NCI-H2081 treated with DMSO at 0.1 percent for 48 hours (cell line): ENCODE measurements around the gene RIC8A.

Experiments
- DNase-seq: peaks from one replicate; lab custom pipeline; 2025; lab: John Stamatoyannopoulos, UW

Gene RIC8A

DNA sequence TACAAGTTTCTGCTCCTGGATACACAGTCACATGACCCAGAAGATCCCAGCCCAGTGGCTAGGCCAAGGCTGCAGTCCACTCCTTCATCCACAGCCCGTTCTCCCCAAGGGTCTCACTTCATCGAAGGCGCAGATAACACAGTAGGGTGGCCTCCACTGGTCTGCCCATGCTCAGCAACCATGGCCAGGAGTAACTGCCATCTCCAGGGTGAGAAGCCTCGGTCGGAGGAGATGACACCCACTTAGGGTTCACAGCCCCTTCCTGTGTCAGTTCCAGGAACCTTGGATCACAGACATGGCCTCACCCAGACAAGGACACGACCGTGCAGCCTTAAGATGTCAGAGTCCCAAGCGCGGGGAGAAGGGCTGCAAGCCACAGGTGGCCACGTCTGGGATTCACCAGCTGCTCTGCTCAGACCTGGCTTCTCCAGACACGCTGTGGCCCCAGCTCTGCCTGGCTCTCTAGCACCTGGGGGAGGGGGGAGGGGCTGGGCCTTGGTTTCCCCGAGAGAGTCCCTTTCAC is 2.9 kb upstream of the RIC8A start:
- no peak for DNase-seq

DNA sequence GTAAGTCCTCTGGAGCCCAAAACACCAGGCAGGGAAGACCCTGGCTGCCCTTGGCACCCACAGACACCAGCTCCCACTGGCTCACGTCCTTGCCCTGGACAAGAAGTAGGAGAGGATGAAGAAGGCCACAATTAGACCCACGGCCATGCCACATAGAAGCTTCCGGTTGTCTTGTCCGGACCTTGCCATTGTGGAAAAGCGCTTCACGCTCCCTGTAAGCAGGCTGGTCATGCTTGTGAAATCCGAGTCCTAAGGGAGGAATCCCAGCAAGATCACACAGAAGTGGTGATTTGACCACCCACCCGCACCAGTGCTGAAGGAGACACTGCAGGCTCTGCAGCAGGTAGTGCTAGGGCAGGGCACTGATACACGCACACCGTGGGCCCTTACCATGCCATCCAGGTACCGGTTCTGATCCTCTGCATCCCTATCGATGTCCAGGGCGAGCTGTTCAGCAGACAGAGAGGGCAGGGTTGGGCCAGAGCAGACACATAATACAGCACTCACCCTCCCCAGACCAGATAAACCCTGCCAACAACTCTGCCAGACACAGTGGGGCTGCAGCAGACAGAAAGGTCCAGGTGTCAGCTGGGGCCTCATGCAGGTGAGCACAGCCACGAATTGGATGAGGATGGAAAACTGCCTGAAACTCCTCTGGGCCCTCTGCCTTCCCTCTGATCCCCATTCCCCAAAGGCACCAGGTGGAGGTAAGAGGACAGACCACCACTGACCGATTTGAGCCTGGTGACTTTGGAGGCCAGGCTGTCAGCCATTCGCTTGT is 2.1 kb upstream of the RIC8A start:
- DNase-seq = no peak

DNA sequence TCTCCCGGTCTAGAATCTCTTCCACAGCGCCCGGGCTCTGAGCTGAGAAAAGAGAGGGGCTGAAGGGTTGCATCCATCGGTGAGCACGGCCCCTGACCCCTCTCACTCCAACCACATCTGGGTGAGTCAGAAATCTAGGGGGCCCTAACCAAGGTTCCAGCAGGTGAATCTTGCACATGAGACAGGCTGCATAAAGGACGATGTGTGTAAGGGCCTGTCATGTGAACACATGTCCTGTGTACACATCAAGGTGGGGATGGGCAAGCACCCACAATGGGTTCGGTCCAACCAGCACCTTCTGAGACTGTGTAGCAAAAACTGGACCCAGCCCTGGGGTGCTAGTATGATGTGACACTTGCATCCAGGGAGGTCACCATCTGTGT is 1.5 kb upstream of the RIC8A start:
- no peak for DNase-seq

DNA sequence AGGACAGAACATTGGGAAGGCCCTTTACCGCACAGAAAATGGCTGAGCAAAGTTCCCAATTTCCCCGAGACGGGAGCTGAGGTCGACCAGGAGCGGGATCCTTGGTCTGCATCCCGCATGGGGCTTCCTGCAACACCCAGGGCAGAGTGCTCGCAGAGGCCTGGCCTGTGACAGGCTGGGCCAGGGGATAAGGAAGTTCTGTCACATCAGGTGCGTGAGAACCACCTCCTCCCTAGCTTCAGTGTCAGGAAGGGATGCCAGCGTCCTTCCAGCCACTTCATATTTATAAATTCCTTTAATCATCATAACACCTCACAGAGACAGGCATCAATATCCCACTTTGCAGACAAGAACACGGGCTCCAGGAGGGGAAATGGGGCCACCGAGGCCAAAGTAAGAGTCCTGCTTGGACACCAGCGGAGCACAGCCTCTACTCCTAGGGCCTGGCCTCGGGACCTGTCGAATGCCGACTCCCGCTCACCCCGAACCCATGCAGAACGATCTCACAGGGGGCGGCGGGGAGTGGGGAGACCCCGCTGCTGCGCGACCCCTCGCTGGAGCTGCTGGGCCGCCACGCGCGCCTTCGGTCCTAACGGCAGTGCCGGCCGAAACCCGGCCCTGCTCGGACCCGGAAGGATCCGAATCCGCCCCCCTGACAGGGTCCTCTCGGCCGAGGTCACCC is 841 bp upstream of the RIC8A start:
- no peak for DNase-seq

DNA sequence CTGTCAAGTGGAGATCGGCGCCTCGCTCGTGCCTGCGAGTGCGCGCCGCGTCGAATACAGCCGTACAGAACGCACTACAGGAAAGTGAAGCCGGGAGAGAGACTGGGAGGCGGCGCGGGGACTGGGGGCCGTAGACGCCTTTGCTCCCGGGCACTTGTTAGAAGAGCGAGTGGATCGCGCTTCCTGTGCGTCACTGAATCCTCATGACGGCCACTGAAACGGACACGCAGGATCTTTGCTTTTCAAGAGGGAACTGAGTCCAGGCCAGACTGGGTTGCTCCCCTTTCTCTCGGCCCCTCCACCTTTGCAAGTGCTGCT is 314 bp downstream of the RIC8A start:
- DNase-seq = no peak

DNA sequence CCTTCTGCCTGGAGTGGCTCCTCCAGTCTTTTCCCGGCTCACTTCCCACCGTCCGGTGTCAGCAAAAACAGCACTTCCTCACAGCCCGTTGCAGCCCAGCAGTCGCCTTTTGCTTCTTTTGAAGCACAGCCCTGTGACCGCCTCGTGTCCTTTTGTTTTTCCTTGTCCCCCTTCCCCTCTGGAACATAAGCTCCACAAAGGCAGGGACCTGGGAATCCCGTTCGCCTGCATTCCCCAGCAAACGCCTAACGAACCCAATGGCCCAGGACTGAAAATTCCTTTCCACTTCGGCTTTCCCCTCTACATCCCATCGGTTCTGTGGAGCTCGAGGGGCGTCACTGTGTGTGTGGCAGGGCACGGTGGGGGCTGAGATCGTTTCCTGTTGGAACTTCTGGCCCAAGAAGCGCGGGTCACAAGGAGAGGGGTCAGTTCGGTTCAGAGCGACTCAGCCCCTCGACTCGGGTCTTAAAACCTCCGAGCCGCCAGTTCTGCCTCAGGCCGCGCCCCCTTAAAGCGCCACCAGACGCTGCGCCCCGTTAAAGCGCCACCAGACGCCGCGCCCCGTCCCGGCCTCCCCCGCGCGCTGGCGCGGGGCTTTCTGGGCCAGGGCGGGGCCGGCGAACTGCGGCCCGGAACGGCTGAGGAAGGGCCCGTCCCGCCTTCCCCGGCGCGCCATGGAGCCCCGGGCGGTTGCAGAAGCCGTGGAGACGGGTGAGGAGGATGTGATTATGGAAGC is 841 bp downstream of the RIC8A start:
- DNase-seq = no peak

DNA sequence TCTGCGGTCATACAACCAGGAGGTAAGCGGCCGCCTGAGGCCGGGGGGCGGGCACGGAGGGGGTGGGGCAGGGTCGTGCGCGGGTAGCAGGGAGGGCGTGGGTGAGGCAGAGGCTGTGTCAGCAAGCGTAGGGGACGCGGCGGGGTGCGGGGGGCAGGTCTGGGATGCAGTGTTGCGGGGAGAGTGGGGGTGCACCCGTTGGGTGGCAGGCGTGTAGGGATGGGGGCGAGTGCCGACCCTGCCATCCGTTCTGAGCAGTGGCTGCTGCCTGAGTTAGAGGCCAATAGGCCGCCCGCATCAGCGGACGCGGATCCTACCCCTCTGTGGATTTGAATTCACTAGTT is 1.4 kb downstream of the RIC8A start:
- DNase-seq = no peak

DNA sequence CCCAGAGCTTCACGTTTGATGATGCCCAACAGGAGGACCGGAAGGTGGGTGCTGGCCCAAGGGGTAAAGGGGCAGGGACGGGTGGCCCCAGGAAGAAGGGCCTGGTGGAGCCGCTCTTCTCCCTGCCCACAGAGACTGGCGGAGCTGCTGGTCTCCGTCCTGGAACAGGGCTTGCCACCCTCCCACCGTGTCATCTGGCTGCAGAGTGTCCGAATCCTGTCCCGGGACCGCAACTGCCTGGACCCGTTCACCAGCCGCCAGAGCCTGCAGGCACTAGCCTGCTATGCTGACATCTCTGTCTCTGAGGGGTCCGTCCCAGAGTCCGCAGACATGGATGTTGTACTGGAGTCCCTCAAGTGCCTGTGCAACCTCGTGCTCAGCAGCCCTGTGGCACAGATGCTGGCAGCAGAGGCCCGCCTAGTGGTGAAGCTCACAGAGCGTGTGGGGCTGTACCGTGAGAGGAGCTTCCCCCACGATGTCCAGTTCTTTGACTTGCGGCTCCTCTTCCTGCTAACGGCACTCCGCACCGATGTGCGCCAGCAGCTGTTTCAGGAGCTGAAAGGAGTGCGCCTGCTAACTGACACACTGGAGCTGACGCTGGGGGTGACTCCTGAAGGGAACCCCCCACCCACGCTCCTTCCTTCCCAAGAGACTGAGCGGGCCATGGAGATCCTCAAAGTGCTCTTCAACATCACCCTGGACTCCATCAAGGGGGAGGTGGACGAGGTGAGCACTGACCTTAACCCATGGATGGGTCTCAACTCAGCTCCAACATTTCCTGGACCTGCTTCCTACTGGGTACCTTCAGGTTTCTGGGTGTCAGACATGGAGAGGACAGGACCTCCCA is 2.0 kb downstream of the RIC8A start:
- DNase-seq = no peak

DNA sequence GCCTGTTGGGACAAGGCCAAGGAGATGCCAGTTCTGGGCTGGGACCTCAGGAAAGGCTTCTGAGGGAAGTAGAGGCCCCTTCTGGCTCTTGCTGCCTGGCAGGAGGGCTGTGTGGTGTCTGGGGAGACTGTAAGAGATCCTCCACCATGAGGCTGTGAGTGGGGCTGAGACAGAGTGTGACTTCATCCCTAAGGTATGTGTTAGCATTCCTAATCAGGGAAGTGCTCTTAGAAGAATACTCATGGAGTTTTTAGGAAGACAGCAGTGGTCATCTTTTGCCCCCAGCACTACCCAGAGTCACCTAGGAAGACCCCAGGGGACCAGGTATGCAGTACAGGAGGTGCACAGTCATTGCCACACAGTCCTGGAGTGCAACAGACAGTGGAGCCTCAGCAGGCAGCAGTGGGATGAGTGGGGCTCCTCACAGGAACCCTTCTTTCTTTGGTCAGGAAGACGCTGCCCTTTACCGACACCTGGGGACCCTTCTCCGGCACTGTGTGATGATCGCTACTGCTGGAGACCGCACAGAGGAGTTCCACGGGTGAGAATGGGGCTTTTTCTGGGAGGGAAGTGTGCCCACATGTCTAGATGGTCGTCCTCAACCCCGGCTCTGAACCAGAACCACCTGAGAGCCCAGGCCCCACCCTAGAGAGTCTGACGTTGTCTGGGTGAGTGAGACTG is 2.8 kb downstream of the RIC8A start:
- no peak for DNase-seq

DNA sequence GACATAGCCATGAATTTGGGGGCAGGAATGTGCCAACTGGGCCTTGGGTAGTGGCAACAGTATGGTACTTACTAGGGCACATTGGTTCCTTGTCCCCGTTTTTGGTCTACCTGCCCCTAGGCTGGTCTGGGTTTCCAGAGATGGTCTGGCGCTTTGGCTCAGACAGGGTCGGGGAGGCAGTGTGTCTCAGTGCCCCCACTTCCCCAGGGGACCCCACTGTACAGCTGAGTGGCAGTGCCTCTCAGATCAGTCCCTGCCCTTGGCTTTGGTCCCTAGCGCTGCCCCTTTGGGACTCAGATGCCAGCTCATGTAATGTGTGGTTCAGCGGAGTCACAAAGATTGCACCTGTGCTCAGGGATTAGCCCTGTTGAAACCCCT is 3.3 kb downstream of the RIC8A start:
- no peak for DNase-seq

DNA sequence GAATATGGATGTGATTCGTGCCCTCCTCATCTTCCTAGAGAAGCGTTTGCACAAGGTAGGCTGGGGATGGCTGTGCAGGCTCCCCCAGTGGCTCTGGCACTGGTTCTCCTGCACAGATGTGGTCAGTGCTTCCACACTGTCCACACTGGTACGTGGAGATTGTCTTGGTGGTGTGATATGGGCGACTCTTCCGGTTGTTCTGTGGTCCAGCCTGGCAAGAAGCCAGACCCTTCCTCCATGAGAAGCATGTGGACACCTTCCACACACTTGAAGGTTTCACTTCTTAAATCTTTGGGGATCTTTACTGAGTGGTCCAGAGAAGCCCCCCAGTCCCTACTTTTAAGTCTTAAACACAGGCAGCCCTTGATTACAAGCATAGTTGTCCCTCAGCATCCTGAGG is 3.8 kb downstream of the RIC8A start:
- no peak for DNase-seq

DNA sequence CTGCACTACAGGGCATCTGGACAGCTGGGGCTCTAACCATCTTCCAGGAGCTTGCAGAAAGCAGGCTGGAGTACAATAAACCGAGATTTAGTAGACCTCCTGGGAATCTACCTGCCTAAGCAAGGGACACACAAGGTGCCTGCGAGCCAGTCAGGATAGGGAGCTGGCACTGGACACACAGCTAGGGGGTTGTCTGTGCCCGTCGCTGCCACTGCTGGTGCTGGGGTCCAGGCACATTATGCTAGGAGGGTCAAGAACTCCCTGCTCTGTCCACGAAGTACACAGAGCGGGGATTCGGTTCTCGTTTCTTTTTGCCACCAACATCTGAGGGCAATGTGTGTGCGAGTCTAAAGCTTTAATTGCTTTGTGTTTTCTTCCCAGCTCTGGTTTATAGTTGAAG is 4.2 kb downstream of the RIC8A start:
- DNase-seq = no peak

DNA sequence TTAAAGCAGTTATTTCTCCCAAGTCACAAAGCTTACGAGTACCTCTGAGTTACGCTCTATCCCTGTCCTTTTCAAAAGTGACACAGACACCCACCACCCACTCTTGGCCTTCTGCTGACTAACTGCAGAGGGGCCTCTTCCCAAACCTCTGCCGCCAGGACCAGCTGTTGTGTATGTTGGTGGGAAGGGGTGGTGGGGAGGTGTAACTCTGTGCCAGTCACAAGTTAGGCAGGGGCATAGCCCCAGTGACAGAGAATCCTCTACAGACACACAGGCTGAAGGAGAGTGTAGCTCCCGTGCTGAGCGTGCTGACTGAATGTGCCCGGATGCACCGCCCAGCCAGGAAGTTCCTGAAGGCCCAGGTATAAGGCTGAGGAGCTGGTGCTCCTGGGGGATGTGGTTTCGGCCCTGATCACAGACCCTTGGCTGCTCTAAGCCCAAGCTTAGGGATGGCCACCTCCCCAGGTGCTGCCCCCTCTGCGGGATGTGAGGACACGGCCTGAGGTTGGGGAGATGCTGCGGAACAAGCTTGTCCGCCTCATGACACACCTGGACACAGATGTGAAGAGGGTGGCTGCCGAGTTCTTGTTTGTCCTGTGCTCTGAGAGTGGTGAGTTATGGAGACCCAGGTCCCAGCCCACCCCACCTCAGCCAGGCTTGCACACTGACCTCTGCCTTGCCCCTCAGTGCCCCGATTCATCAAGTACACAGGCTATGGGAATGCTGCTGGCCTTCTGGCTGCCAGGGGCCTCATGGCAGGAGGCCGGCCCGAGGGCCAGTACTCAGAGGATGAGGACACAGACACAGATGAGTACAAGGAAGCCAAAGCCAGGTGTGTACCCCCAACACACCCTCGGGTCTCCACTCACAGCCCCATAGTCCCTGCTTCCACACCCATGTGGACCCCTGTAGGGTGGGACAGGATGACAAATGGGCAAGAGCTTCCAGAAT is 4.9 kb downstream of the RIC8A start:
- no peak for DNase-seq

DNA sequence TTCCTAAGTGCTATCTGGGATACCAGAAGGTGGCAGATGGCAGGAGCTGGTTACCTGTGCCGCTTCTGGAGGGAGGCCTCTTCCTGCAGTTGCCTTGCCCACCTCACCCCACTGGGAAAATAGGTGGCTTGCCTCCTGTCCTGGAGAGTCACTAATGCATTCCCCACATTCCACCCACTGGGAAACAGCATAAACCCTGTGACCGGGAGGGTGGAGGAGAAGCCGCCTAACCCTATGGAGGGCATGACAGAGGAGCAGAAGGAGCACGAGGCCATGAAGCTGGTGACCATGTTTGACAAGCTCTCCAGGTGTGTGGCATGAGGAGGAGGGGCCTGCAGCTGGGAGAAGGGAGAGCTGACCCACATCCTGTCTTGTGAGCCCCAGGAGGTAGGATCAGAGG is 5.6 kb downstream of the RIC8A start:
- no peak for DNase-seq

DNA sequence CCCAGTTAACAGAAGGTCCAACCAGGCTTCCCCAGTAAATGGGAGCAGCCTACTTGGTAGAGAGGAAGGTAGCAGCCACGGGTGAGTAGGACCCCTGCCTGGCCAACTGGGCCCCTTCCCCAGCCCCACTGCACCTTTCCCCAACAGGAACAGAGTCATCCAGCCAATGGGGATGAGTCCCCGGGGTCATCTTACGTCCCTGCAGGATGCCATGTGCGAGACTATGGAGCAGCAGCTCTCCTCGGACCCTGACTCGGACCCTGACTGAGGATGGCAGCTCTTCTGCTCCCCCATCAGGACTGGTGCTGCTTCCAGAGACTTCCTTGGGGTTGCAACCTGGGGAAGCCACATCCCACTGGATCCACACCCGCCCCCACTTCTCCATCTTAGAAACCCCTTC is 6.6 kb downstream of the RIC8A start:
- DNase-seq = no peak

DNA sequence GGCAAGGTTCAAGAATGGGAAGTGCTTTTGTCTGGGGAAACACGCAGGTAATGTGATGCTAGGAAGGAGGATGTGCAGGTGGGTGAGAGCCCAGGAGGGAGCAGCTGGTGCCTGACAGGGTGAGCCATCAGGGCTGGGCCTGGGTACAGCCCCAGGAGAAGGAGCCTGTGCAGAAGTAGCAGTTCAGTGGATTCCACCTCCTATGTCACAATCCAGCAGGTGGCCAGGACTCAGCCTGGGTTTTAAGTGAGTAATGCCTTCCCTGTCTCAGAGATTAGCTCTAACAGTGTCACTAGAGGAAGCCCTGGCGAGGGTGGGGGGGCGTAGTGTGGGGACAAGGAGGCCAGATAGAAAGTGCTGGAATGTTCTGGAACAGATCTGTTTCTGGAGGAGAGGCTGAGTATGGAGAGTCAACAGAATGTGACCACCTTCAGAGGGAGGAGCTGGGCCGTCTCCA is 8.1 kb downstream of the RIC8A start:
- DNase-seq = no peak

DNA sequence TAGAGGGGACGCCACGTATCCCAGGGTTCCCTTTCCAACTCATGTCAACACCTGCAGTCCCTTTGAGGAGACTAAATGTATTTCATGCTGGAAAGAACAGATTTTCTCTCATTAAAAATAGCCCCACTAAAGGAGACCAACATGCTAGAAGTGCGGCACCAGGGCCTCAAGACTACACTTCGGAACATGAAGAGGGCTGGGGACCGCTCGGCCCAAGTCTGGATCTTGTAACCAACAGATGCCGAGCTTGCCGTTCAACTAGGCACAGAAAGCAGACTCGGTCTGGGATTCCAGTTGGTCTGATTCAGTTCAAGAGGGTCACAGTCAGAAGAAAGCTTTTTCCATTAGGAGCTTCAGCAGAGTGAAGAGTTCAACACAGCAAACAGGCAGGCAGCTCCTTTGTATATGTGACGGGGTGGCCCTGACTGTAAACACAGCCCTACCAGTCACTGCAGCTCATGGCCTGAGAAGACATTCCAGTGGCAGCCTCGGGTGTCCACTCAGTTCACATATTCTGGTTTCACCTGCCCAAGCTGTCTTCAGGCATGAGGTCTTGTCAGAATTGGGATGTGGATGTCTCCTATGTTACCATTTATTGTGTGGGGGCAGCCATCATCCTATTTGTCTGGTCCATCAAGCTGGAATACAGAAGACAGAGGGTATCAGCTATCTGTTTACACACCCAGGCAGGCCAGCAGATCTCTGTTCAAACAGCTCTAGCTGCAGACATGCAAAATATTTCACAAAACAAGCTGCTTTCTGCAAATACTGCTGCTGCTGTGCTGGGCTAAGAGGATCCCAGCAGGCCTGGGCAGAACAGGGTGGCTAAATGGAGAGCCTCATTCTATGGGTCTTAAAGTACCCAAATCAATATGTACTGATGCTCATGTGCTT is 8.8 kb downstream of the RIC8A start:
- DNase-seq = no peak

DNA sequence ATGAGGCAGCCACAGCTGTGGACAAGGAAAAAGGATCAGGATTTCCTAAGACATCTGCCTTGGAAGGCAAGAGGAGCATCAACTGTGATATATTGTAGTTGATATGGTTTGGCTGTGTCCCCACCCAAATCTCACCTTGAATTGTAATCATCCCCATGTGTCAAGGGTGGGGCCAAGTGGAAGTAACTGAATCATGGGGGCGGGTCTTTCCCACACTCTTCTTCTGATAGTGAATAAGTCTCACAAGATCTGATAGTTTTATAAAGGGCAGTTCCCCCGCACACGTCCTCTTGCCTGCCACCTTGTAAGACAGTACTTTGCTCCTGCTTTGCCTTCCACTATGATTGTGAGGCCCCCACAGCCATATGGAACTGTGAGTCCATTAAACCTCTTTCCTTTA is 10.2 kb downstream of the RIC8A start:
- DNase-seq = no peak

DNA sequence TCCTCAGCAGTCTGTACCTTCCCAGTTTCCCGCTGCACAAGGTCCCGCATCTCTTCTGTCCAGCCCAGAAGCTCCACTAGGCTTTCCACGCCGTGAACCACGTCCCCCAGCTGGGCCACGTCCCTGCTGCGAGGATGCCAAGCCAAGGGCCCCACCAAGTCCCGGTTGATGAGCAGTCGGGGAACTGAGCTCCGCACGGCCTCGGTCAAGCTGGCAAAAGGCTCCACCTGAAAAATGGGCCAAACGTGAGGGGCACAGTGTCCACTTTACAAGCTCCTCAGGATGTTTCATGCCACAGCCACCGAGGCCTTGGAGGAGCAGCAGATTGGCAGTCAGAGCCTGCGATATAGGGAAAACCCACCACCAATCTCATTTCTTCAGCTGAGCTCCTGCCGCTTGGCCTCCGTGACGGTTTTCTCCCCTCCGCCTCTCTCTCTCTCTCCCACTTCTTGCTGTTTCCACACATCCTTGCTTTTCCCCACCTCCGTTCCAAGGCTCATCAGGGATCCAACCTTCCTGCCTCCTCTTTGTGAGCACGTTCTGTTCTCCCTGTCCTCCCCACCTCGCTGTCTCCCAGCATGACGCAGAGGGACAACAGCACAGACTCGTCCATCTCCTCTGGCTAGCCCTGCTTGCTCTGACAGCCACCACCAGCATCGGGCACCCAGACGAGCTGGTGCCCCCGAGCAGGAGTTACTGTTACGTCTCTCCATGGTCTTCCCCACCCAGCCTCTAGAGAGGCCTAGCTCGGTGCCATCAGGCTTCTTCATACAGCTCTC is 11.5 kb downstream of the RIC8A start:
- DNase-seq = no peak
